ENCODE data around the gene COPG1.
"Not testable (repeated sequence)": the region's sequence is repeated elsewhere in the genome, so short reads cannot be mapped to it uniquely, and the experiment has no call there.

The COPG1 gene

GRCh38 chr3:129249284-129250065 is at the start of gene COPG1:
Gene COPG1 (plus strand): TSS chr3:129249606. CDS start chr3:129249710, 104 bp downstream.
- peak; percentile 96 for DNase-seq

GRCh38 chr3:129204473-129204872 is 44.9 kb upstream of the COPG1 start:
- DNase-seq = no peak

GRCh38 chr3:129205109-129205832 is 44.1 kb upstream of the COPG1 start:
- DNase-seq = no peak

GRCh38 chr3:129207479-129207878 is 41.9 kb upstream of the COPG1 start:
- no peak for DNase-seq

GRCh38 chr3:129211345-129211744 is 38.1 kb upstream of the COPG1 start:
- no peak for DNase-seq

- DNase-seq = peak; percentile 40
Measured at GRCh38 chr3:129211772-129212171, 37.6 kb upstream of the COPG1 start.

GRCh38 chr3:129213238-129213637 is 36.2 kb upstream of the COPG1 start:
- no peak for DNase-seq

- DNase-seq = no peak
Measured at GRCh38 chr3:129218742-129219141, 30.7 kb upstream of the COPG1 start.

- DNase-seq = not testable (repeated sequence)
Measured at GRCh38 chr3:129224387-129224786, 25.0 kb upstream of the COPG1 start.

GRCh38 chr3:129224984-129225393 is 24.4 kb upstream of the COPG1 start:
- DNase-seq = no peak

GRCh38 chr3:129226374-129226773 is 23.0 kb upstream of the COPG1 start:
- no peak for DNase-seq

- peak; percentile 41 for DNase-seq
Measured at GRCh38 chr3:129228891-129229585, 20.4 kb upstream of the COPG1 start.

GRCh38 chr3:129230311-129231019 is 18.9 kb upstream of the COPG1 start:
- no peak for DNase-seq

- no peak for DNase-seq
Measured at GRCh38 chr3:129231331-129232119, 17.9 kb upstream of the COPG1 start.

- no peak for DNase-seq
Measured at GRCh38 chr3:129233538-129233937, 15.9 kb upstream of the COPG1 start.

GRCh38 chr3:129234441-129234840 is 15.0 kb upstream of the COPG1 start:
- no peak for DNase-seq

GRCh38 chr3:129235344-129235917 is 14.0 kb upstream of the COPG1 start:
- no peak for DNase-seq

GRCh38 chr3:129238945-129239705 is 10.3 kb upstream of the COPG1 start:
- no peak for DNase-seq

GRCh38 chr3:129239991-129240390 is 9.4 kb upstream of the COPG1 start:
- DNase-seq = no peak

- DNase-seq = no peak
Measured at GRCh38 chr3:129240436-129240835, 9.0 kb upstream of the COPG1 start.

GRCh38 chr3:129245141-129245540 is 4.3 kb upstream of the COPG1 start:
- no peak for DNase-seq

Measured in NCI-H82 (cell line).